SK-MEL-5 (cell line): Measurements from ENCODE around the gene CEP128. TPM values are rescaled to one million over a fixed set of nuclear protein-coding genes. Genes with fewer than 3 reads are reported as not detected.
A peak's percentile ranks its signal among the peaks of the same experiment; 100 is the strongest.
"Not testable (repeated sequence)": the region's sequence is repeated elsewhere in the genome, so short reads cannot be mapped to it uniquely, and the experiment has no call there.

ENCODE experiments used
- DNase-seq: peaks from one replicate; pipeline ENCODE4 v3.0.0-alpha.2; 2016; ENCODE audit warnings: low read depth, low spot score
- in situ Hi-C: cut with HindIII; loops from 2 replicates; pipeline ENCODE4 v1.10.0; 2016; ENCODE audit warnings: low sequenced_read_pairs, high pct_unique_total_duplicates, low pct_unique_long_range_greater_than_20kb
- total RNA-seq: library from RNA; depleted of rRNA; stranded (reverse); fragments of >200 nt; shearing (Covaris generic); gene quantifications from 2 replicates; pipeline ENCODE4 v1.2.3, GENCODE V29; 2014

Gene CEP128
- total RNA-seq, 1 experiment from 2014 or later = 1.6 TPM

GRCh38 chr14:80926397-80927082 lies 15.0 kb downstream of the CEP128 start:
- DNase-seq = no peak
- in situ Hi-C loops = no loop called here

GRCh38 chr14:80924365-80925103 lies 17.0 kb downstream of the CEP128 start:
- no peak for DNase-seq
- in situ Hi-C loops = no loop called here

- DNase-seq = no peak
- in situ Hi-C loops = no loop called here
Observed at GRCh38 chr14:80923368-80923767, 18.2 kb downstream of the CEP128 start.

GRCh38 chr14:80919622-80920021 lies 21.9 kb downstream of the CEP128 start:
- in situ Hi-C loops = no loop called here

GRCh38 chr14:80912013-80912412 lies 29.5 kb downstream of the CEP128 start:
- DNase-seq, in situ Hi-C loops: not testable (repeated sequence)

More at GRCh38 chr14:80919622-80920021, 21.9 kb downstream of the CEP128 start:
- no peak for DNase-seq

GRCh38 chr14:80906946-80907345 lies 34.6 kb downstream of the CEP128 start:
- in situ Hi-C loops = no loop called here
- DNase-seq = no peak

GRCh38 chr14:80906336-80906735 lies 35.2 kb downstream of the CEP128 start:
- DNase-seq = no peak
- in situ Hi-C loops = no loop called here

GRCh38 chr14:80902608-80903007 lies 38.9 kb downstream of the CEP128 start:
- in situ Hi-C loops = no loop called here
- DNase-seq = no peak

GRCh38 chr14:80901822-80902221 lies 39.7 kb downstream of the CEP128 start:
- in situ Hi-C loops = no loop called here
- no peak for DNase-seq

- DNase-seq = no peak
- in situ Hi-C loops = no loop called here
Observed at GRCh38 chr14:80901260-80901659, 40.3 kb downstream of the CEP128 start.

- in situ Hi-C loops = no loop called here
- DNase-seq = no peak
Observed at GRCh38 chr14:80872645-80873044, 68.9 kb downstream of the CEP128 start.

- in situ Hi-C loops = no loop called here
- DNase-seq = no peak
Observed at GRCh38 chr14:80868260-80868659, 73.3 kb downstream of the CEP128 start.

GRCh38 chr14:80867798-80868197 lies 73.7 kb downstream of the CEP128 start:
- in situ Hi-C loops = no loop called here
- no peak for DNase-seq

- no peak for DNase-seq
- in situ Hi-C loops = no loop called here
Observed at GRCh38 chr14:80867091-80867490, 74.4 kb downstream of the CEP128 start.

- in situ Hi-C loops = no loop called here
- DNase-seq = no peak
Observed at GRCh38 chr14:80865565-80865964, 76.0 kb downstream of the CEP128 start.

- DNase-seq = no peak
- in situ Hi-C loops = no loop called here
Observed at GRCh38 chr14:80862983-80863382, 78.6 kb downstream of the CEP128 start.

- DNase-seq = no peak
- in situ Hi-C loops = no loop called here
Observed at GRCh38 chr14:80862541-80862940, 79.0 kb downstream of the CEP128 start.

- peak; percentile 60 for DNase-seq
- in situ Hi-C loops = no loop called here
Observed at GRCh38 chr14:80850197-80850814, 91.2 kb downstream of the CEP128 start.

- in situ Hi-C loops = no loop called here
- DNase-seq = no peak
Observed at GRCh38 chr14:80847070-80847469, 94.5 kb downstream of the CEP128 start.
